ENCODE measurements around the gene BCDIN3D. TPM values are rescaled to one million over a fixed set of nuclear protein-coding genes. Genes with fewer than 3 reads are reported as not detected.
A peak's percentile ranks its signal among the peaks of the same experiment; 100 is the strongest.

Gene BCDIN3D
- total RNA-seq, 1 experiment from 2014 or later: 3.3 TPM

- no peak for TF ChIP-seq CTCF (conservative IDR thresholded peaks at IDR 0.05)
Observed at GRCh38 chr12:49865109-49865781, 22.3 kb upstream of the BCDIN3D start.

More at GRCh38 chr12:49865109-49865781, 22.3 kb upstream of the BCDIN3D start:
- Histone ChIP-seq H2BK20ac (ENCODE audit: low read depth, low read length, poor library complexity, severe bottlenecking) (no peak overlapping the region), H2BK5ac (ENCODE audit: insufficient read length, low read length) (no peak overlapping the region), H4K20me1 (ENCODE audit: control insufficient read depth, insufficient read depth, insufficient read length) (no peaks in the 10 kb centered on the region), H3K27me3 (ENCODE audit: insufficient read depth, low read length) (no peaks in the 10 kb centered on the region), H2AFZ (ENCODE audit: low read length) (no peak overlapping the region), H4K91ac (ENCODE audit: insufficient read length, low read depth, low read length) (peak overlapping the region; percentile 61), H4K5ac (ENCODE audit: insufficient read length, low read depth, low read length) (peak overlapping the region; percentile 59), H2AK5ac (ENCODE audit: insufficient read length, low read length) (no peak overlapping the region), H4K8ac (replicated peaks; ENCODE audit: insufficient read length, low read depth, low read length) (no peak overlapping the region), H3K79me1 (ENCODE audit: insufficient read depth, low read depth, low read length, poor library complexity, severe bottlenecking) (no peaks in the 10 kb centered on the region), H3K23me2 (ENCODE audit: insufficient read length, low read depth, low read length, poor library complexity, severe bottlenecking) (no peaks in the 10 kb centered on the region), H3K79me2 (ENCODE audit: insufficient read depth, low read length) (no peaks in the 10 kb centered on the region), H3K4me1 (ENCODE audit: insufficient read depth, low read length) (no peaks in the 10 kb centered on the region), H3K56ac (ENCODE audit: insufficient read length, low read depth, low read length) (no peak overlapping the region), H3K14ac (ENCODE audit: insufficient read depth, low read length) (no peak overlapping the region), H3K4me2 (ENCODE audit: insufficient read depth, insufficient read length, low read length) (no peak overlapping the region), H2BK12ac (ENCODE audit: insufficient read length, low read depth, low read length) (no peak overlapping the region), H3T11ph (ENCODE audit: low read length) (no peak overlapping the region), H3K4ac (ENCODE audit: low read depth, low read length) (no peak overlapping the region), H3K9me3 (ENCODE audit: control insufficient read depth, low read depth, low read length) (no peaks in the 10 kb centered on the region), H3K27ac (ENCODE audit: insufficient read length, low read depth, low read length) (no peak overlapping the region), H3K9ac (ENCODE audit: extremely low read depth, insufficient read length, low read length) (no peak overlapping the region), H2BK15ac (ENCODE audit: low read depth, low read length) (no peak overlapping the region), H3K23ac (ENCODE audit: insufficient read length, low read depth, low read length) (no peak overlapping the region), H3K18ac (ENCODE audit: insufficient read length, low read depth, low read length) (no peak overlapping the region), H2BK120ac (ENCODE audit: low read depth, low read length, poor library complexity, severe bottlenecking) (no peak overlapping the region)
- Mint-ChIP-seq H3K4me3 (no peak overlapping the region), H3K27ac (no peak overlapping the region), H3K27me3 (ENCODE audit: low read depth) (peaks cover 16% of the 10 kb centered on the region), H3K4me1 (peaks cover 13 to 14% of the 10 kb centered on the region in 2 experiments), H3K36me3 (ENCODE audit: insufficient read depth in 1 of 3, low read depth in 3 of 3) (peaks cover 0 to under 1% (median 0%) of the 10 kb centered on the region in 3 experiments; a peak in 1 of 7 replicates), H3K9me3 (peaks cover under 1 to 5% of the 10 kb centered on the region in 2 experiments)
- WGBS (ENCODE audit: extremely low coverage, insufficient read length, low lambda C conversion rate): no CpG with 5 or more reads among the region's 13 CpGs
- peak; percentile 25 for DNase-seq
